SK-N-SH treated with all-trans-retinoic acid at 6 μM for 48 hours (cell line): ENCODE measurements around the gene SCN8A.

Source experiments
- ZNF565 ChIP-seq: fragments of 450-650 bp; formaldehyde crosslinking; conservative IDR thresholded peaks from 2 replicates; pipeline ENCODE4 v1.5.0; 2020; ENCODE audit warnings: low read depth, mild to moderate bottlenecking, moderate library complexity
- ZNF8 ChIP-seq: fragments of 450-650 bp; formaldehyde crosslinking; IDR thresholded peaks from 2 replicates; pipeline ENCODE4 v1.5.0; 2020; ENCODE audit warnings: mild to moderate bottlenecking, moderate library complexity
- TF ChIP-seq, protein P1 (sequence below): fragments of 250-450 bp; sonication (Bioruptor Pico); IDR thresholded peaks from 2 replicates; pipeline ENCODE4 v1.8.0; 2020; ENCODE audit warnings: mild to moderate bottlenecking, moderate library complexity, borderline replicate concordance
- TF ChIP-seq, protein P2 (sequence below): fragments of 250-450 bp; sonication (Bioruptor Pico); IDR thresholded peaks from 2 replicates; pipeline ENCODE4 v1.5.1; 2021; ENCODE audit warnings: mild to moderate bottlenecking, moderate library complexity

DNA sequence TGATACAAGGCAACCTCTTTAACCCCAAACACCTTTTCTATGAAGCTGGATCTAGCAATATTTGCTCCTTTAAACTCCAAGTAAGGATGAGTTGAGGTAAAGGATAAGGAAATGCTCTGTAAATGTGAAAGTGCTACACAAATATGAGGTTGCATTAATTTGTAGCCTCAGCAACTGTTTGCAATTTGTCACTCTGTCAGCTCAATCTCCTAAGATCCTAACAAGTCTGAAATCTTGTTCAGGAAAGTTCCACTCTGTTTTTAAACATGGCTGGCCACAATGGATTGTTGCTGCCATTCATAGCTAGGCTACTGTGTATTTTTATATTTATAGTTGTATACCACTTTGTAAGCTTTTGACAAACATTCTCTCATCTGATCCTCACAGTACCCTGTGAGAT is 51.3 kb downstream of the SCN8A start:
- TF ChIP-seq, protein P1, sequence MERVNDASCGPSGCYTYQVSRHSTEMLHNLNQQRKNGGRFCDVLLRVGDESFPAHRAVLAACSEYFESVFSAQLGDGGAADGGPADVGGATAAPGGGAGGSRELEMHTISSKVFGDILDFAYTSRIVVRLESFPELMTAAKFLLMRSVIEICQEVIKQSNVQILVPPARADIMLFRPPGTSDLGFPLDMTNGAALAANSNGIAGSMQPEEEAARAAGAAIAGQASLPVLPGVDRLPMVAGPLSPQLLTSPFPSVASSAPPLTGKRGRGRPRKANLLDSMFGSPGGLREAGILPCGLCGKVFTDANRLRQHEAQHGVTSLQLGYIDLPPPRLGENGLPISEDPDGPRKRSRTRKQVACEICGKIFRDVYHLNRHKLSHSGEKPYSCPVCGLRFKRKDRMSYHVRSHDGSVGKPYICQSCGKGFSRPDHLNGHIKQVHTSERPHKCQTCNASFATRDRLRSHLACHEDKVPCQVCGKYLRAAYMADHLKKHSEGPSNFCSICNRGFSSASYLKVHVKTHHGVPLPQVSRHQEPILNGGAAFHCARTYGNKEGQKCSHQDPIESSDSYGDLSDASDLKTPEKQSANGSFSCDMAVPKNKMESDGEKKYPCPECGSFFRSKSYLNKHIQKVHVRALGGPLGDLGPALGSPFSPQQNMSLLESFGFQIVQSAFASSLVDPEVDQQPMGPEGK: no peak
- no peak for TF ChIP-seq ZNF8 (CRISPR knock-in tag)
- TF ChIP-seq ZNF565 (CRISPR knock-in tag): no peak
- TF ChIP-seq, protein P2, sequence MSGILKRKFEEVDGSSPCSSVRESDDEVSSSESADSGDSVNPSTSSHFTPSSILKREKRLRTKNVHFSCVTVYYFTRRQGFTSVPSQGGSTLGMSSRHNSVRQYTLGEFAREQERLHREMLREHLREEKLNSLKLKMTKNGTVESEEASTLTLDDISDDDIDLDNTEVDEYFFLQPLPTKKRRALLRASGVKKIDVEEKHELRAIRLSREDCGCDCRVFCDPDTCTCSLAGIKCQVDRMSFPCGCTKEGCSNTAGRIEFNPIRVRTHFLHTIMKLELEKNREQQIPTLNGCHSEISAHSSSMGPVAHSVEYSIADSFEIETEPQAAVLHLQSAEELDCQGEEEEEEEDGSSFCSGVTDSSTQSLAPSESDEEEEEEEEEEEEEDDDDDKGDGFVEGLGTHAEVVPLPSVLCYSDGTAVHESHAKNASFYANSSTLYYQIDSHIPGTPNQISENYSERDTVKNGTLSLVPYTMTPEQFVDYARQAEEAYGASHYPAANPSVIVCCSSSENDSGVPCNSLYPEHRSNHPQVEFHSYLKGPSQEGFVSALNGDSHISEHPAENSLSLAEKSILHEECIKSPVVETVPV (CRISPR knock-in tag): no peak
